A549 treated with dexamethasone at 1 μM for 4 hours (cell line): ENCODE measurements around the gene GTF3A. TPM values are rescaled to one million over a fixed set of nuclear protein-coding genes. Genes with fewer than 3 reads are reported as not detected.

ENCODE experiments used
- total RNA-seq: library from RNA; stranded (reverse); fragments of 200-300 nt; extraction: Qiagen RNA extraction; gene quantifications from 5 replicates; pipeline ENCODE4 v1.2.3, GENCODE V29; 2022

Gene GTF3A
- 94.1 to 111 TPM (median 105 TPM) in 5 replicates for total RNA-seq

DNA sequence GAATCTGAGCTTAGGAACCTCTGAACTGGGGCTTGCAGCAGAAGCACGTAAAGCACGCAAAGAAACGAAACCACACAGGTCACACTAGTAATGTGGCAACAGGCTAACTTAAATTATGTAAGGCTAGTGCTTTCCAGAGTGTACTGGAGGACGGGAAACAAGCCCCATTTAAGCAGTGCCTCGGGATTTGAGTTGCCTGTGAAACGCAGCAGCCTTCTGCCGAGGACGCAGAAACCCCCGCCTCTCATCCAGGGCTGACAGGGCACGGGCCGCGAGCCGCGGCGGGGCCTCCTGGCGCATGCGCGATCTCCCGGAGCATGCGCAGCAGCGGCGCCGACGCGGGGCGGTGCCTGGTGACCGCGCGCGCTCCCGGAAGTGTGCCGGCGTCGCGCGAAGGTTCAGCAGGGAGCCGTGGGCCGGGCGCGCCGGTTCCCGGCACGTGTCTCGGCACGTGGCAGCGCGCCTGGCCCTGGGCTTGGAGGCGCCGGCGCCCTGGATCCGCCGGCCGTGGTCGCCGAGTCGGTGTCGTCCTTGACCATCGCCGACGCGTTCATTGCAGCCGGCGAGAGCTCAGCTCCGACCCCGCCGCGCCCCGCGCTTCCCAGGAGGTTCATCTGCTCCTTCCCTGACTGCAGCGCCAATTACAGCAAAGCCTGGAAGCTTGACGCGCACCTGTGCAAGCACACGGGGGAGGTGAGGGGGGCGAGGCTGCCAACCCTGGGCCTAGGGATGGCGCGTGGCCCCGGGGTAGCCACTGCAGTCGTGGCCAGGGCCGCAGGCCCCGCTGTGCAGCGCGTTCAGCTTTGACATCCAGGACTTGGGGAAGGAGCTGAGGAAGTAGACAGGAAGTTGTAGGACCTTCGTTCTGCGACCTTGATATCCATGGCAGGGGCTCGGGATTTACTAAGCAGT, at the start of gene GTF3A:
Gene GTF3A (plus strand): TSS at position 374 of the 912 bp plus-strand sequence.

DNA sequence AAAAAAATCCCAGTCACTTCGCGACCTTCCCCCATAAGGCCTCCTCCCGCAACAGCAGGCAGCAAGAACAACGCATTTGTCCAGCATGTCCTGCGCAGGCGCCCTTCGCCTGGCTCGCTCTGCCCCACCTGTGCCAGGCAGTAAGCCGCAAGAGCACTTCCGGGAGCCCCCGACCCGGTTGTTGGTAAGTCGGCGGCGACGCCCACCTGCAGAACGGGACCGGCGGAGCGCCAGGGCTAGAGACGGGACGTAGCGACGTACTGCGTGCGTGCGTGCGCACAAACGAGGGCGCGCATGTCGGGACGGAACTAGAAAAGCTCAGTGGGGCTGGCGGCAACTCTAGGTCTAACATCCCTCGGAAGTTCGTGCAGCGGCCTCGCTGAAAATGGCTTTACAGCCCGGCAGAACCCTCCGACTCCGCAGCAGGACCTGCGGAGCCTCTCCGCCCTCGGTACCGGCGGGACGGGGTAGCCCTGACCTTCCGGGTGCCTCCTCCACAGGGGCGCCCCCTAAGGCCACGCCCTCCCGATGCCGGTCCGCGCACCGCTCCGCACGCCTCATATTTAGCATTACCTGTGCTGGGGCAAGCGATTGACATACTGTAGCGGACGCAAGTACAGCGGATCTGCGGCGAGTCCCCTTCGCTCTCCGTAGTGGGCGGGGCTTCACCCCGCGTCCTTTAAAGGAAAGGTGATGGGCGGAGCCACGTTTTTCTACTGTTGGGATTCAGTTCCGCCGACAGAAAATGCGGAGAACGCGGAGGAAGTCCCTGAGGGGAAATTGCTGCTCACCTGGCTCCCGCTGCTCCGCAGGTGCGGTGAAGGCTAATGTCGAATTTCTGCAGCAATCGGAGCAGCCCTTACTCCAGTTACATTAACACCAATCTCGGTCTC, 25.8 kb downstream of the GTF3A start, which contains the start of gene MTIF3:
Gene MTIF3 (minus strand): TSS at position 629 of the 893 bp plus-strand sequence. CDS start 10,116 bp downstream, outside the sequence.

Other genes with a start within 250 kb of the GTF3A start
- 1,165 to 1,875 TPM (median 1,225 TPM) in 5 replicates for gene RPL21, start 173.1 kb upstream of the GTF3A start, total RNA-seq
- 3.1 to 6.8 TPM (median 4.9 TPM) in 5 replicates for gene RASL11A, start 153.8 kb upstream of the GTF3A start, total RNA-seq
- 22.1 to 28.2 TPM (median 23.4 TPM) in 5 replicates for gene MTIF3, start 25.9 kb downstream of the GTF3A start, total RNA-seq
- gene LNX2, start 195.9 kb downstream of the GTF3A start, total RNA-seq: 3.3 to 4.7 TPM (median 4.1 TPM) in 5 replicates
- 141 to 188 TPM (median 158 TPM) in 5 replicates for gene POLR1D, start 197.3 kb downstream of the GTF3A start, total RNA-seq